ENCODE results near the gene MCM3AP.
"Not testable (repeated sequence)": the region's sequence is repeated elsewhere in the genome, so short reads cannot be mapped to it uniquely, and the experiment has no call there.

MCM3AP gene

GRCh38 chr21:46268371-46268770 is 17.0 kb downstream of the MCM3AP start:
- no peak for DNase-seq

- no peak for DNase-seq
Observed at GRCh38 chr21:46266946-46267345, 18.5 kb downstream of the MCM3AP start.

- no peak for DNase-seq
Observed at GRCh38 chr21:46265736-46266525, 19.5 kb downstream of the MCM3AP start.

GRCh38 chr21:46264690-46265144 is 20.7 kb downstream of the MCM3AP start:
- no peak for DNase-seq

- DNase-seq: no peak
Observed at GRCh38 chr21:46264046-46264689, 21.2 kb downstream of the MCM3AP start.

GRCh38 chr21:46256501-46256994 is 28.9 kb downstream of the MCM3AP start:
- no peak for DNase-seq

GRCh38 chr21:46255758-46256337 is 29.6 kb downstream of the MCM3AP start:
- DNase-seq: no peak

- no peak for DNase-seq
Observed at GRCh38 chr21:46255166-46255565, 30.2 kb downstream of the MCM3AP start.

- no peak for DNase-seq
Observed at GRCh38 chr21:46254208-46254975, 31.0 kb downstream of the MCM3AP start.

GRCh38 chr21:46253610-46254124 is 31.7 kb downstream of the MCM3AP start:
- peak; percentile 30 for DNase-seq

GRCh38 chr21:46252840-46253239 is 32.6 kb downstream of the MCM3AP start:
- no peak for DNase-seq

GRCh38 chr21:46250146-46250725 is 35.2 kb downstream of the MCM3AP start:
- DNase-seq: no peak

- DNase-seq: no peak
Observed at GRCh38 chr21:46248827-46249226, 36.6 kb downstream of the MCM3AP start.

GRCh38 chr21:46248422-46248782 is 37.0 kb downstream of the MCM3AP start:
- DNase-seq: no peak

- DNase-seq: no peak
Observed at GRCh38 chr21:46247699-46248421, 37.6 kb downstream of the MCM3AP start.

GRCh38 chr21:46246345-46246744 is 39.1 kb downstream of the MCM3AP start:
- no peak for DNase-seq

GRCh38 chr21:46245213-46245915 is 40.0 kb downstream of the MCM3AP start:
- no peak for DNase-seq

- no peak for DNase-seq
Observed at GRCh38 chr21:46244602-46245001, 40.8 kb downstream of the MCM3AP start.

- DNase-seq: no peak
Observed at GRCh38 chr21:46243960-46244361, 41.5 kb downstream of the MCM3AP start.

- no peak for DNase-seq
Observed at GRCh38 chr21:46243325-46243724, 42.1 kb downstream of the MCM3AP start.

GRCh38 chr21:46241577-46241976 is 43.8 kb downstream of the MCM3AP start:
- not testable (repeated sequence) for DNase-seq
